GM18498 (cell line): ENCODE data around the gene TSPAN18.

Experiments used
- ATAC-seq: cut with Tn5 transposase; IDR thresholded peaks from one replicate; pipeline ENCODE4 v1.9.1; 2021; ENCODE audit warnings: mild to moderate bottlenecking, moderate library complexity; ENCODE audit not compliant: unreplicated experiment

The TSPAN18 gene

DNA sequence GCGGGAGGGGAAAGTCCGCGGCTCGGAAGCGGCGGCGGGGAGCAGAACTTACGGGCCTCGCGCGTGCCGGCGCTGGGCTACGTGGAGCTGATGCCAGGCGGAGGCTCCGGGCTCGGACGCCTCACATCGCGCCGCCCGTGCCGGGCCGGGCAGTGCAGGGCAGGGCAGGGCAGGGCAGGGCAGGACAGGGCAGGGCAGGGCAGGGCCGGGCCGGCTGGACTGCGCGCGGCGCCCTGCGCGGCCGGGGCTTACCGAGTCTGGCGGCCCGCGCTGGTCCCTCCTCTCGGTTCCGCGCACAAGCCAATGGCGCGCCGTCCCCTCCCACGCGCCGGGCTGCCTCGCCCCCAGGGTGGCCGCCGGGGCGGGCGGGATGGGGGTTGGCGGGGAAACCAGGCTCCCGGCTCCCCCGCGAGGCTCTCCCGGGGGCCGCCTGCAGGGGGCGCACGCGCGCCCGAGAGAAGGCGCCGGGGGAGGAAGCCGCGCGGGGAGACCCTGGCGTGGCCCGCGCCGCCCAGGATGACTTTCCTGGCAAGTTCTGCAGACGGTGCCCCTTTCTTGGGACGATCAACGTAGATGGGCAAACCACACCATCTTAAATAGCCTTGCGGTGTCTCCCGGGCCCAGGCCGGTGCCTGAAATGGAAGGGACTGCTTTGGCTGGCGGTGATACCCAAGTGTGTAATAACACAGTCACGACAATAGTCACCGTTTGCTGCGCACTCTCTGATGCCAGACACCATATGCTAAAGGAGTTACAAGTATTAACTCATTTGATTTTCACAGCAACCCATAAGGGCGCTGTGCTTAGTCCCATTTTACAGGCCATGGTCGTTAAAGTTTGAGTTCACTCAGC, 224.1 kb downstream of the TSPAN18 start, which contains the start of gene TP53I11:
TP53I11 (minus strand) TSS at position 259 of the 852 bp plus-strand sequence. CDS start 12,548 bp downstream, outside the sequence.
- no peak for ATAC-seq

DNA sequence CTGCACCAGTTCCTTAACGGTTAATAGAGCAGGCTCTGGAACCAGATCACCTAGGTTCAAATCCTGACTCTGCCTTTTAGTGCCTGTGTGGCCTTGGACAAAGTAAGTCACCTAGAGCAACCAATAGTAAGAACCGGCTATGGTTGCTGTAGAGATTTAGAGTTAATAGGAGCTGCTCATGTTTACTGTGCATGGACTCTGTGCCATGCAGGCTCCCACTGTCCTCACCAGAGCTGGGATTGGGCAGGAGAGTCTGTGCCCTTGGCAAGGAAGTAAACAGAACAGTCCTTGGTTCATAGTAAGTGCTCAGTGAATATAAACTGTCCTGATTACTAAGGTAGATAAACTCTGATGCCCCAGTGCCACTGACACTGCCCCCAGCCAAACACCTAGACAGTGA, 225.3 kb downstream of the TSPAN18 start:
- ATAC-seq: no peak

DNA sequence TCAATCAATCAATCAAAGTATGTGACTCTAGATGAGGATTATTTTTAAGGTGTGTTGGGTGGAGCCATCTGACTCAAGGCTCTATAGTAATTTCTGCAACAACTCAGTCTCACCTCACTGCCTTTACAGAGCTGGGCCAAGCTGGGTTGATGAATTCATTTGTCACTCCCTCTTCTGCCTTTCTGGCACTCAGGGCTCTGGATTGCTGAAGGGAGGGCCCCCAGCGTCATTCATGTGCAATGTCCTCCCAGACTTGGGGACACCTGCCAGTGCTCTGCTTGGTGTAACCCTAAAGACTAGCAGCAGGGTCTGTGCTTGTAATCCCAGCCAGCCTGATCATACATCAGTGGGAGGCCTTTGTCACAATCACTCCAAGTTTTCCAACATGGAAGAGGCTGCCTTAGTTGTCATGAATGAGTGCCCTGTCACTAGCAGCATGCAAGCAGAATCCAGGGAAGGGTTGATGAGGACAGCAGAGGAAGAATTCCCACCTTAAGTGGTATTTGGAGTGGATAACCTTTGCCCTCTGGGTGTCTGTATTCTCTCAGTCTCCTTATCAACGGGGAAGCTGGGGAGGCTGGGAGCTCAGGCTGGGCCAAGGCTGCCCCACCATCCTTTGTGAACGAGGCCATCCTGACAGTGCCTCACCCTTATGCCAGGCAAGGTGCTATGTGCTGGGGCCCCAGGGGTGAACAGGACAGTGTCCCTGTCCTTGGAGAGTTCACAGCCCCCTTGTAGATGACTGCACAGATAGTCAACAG, 225.9 kb downstream of the TSPAN18 start:
- ATAC-seq: no peak

DNA sequence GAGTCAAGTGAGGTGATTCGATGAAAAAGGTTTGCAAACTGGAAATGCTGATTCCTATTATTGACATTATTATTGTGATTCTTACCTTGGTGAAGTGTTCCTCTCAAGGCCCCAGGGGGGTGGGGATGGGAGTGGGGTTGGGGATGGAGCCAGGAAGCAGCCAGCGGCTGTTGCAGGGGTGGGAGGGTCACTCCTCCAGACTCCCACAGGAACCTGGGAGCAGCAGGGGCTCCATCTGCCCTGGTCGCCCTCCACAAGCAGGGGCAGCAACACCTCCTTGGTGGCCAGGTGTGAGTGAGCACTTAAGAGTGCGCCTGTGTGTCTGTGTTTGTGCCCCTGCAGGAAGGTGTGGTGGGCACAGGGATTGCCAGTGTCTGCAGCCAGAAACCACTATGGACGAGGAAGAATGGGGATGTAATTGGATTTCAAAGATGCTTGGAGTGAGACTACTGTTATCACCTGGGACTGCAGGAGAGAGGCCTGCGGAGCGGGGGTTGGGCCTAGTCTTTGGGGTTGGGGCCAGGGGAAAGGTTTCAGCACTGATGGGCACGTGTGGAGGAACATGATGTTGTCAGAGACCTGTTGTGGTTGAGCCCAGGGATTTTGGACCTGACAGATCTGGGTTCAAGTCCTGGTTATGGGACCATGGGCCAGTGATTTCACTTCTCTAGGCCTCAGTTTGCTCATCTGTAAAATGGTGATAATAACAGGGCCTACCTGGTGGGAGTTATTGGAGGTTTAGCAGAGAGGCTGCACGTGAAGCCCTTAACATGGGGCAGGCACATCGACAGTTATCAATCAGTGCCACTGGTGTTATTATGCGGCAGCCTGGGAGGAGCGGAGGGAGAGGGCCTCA, 227.5 kb downstream of the TSPAN18 start:
- no peak for ATAC-seq

DNA sequence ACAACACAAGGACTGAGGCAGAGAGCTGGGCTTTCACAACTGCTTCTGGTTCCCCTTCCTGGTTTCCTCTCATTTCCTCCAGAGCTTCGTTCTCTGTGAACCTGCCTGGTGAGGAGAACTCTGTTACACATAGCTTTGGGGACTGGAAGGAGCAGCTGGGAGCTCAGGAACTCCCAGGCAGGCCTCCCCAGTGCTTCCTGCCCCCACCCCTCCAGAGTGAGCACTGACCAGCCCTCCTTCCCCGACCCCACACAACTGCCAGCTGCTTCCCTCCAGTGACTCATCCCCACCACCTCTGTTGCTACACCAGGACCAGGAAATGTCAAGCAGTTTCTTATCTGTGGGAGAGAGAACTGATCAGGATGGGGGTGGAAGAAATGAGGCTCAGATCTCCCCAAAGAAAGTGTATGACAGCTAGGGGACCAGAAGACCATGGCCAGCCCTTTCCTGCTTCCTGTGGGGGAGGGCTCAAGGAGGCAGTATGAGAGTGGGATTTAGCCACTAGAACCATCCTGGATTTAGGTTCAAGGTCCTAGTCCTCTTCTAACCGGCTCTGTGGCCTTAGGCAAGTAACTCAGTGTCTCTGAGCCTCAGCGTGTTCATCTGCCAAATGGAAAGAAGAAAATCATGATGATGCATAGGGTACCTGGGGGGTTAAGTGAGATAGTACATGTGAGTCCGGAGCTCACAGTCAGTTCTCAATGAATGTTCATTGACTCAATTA, 228.4 kb downstream of the TSPAN18 start:
- no peak for ATAC-seq

DNA sequence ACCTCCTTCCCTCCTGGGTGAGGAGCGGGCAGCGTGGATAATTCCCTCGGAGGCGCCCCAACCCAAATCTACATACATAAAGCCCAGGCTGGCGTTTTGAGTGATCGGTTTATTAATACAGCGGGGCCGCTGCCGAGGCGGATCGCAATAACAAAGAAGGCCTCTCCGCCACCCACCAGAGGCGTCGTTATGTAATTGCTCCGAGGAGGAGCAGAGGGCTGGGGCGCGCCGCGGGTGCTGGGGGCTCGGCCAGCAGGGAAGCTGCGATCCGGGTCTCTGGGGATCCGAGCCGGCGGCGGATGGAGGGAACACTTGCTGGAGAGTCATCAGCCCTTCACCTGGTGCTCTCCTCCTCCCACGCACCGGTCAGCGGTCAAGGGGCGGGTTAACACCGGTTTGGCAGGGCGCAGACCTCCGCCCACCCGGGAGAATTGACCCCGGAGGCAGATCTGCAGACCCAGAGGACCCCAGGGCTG, 230.3 kb downstream of the TSPAN18 start:
- no peak for ATAC-seq

DNA sequence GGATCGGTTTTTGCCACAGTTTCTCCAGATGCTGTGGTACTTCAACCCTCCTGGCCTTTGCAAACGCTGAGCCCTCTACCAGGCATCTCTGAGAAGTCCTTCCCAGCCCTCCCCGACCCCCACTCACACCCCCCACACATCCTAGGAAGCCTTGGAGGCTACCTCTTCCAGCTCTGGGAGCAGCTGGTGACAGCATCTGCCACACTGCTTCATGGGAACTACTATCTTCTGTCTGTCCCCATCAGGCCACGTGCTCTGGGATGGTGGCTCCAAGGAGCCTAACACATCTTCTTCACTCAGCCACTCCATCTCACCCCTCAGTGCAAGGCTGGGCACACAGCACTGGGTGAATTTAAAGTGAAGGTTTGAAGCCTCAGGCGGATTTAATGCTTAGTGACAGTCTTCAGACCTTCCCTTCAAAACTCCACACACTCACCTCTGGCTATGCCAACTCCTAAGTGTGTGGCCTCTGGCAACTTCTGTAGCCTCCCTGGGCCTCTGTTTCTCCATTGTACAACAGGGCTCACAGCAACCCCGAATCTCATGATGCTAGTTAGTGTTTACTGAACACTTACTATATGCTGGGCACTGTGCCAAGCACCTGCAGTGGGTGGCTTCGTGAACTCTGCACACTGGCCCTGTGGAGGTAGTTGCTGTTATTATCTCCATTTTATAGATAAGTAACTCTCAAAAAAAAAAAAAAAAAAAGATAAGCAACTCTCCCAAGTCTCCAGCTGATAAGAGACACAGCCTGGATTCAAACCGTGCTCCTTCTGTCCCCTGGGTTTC, 231.2 kb downstream of the TSPAN18 start:
- no peak for ATAC-seq

DNA sequence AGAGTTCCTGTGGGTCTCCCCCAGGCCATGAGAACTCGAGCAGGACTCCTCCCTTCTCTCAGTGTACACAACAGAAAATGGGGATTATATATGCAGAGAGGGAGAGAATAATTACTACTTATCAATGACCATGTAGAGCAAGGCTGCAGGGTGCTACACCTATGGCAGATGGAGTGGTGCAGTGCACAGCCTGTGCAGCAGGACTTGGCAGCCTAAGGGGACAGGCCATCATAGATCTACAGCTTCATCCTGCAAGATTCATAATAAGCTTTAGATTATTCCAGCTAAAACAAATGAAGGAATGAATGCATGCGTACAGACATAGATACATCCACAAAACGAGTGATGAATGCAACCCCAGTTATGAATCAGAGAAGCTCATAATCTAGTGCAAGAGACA, 232.3 kb downstream of the TSPAN18 start:
- ATAC-seq: no peak

DNA sequence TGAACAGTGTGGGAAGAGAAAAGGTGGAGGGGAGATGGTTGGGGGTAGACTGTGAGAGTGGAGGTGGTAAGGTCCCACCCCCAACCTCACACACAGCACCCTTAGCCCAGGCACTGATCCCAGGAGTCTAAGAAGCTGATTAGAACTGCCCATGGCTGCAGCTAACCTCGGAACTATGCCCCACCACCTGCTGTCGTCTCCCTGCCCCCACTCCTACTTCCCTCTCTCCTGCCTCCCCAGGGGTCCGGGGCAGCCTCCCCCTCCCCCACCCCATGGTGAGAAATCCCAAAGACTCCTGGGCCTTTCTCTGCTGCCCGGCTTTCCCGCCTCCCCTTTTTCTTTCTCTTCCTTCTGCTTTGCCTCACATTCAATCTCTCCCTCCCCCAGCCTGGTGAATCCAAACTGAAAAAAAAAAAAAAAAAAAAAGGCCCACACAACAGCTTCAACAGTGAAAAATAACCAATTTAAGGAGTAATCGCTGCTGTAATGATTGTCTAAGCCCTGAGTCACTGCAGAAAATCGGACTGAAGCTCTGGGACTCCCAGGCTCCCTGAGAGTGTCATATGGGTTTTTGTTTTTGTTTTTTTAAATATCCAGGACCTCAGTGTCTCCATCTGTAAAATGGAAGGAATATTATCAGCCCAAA, 233.6 kb downstream of the TSPAN18 start:
- no peak for ATAC-seq

DNA sequence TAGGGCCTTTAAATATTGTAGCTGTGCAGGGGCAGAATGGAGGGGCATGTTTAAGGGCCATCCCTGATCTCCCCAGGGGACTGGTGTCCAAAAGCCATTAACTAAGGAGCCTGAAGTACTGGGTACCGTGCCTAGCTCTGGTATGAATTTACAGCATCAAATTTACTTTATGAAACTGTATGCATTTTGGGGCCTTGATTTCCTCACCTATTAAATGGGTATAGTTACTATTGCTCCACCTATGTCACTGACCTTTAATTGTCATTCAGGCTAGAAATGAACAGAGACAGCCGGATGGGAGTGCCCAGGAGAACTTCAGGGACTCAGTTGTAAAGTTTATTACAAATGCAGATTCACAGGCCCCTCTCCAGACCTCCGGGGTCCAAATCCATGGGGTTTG, 235.7 kb downstream of the TSPAN18 start:
- no peak for ATAC-seq

DNA sequence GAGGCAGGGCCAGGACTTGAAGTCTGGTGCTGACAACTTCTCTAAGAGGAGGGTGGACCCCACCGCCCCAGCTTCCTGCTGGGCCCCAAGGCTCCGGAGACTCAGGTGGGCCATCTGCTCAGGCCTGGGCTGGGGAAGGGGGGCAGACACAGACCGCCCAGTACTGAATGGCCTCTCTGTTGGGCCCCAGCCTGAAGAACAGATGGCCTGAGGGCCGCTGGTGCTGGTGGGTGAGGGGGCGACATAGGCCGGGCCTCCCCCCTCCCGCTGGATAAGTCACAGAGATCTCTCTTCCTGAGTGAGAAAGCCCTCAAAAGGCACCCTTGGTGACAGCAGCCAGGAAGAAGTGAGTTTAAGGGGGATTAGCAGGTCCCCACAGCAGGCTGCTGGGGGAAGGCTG, 236.4 kb downstream of the TSPAN18 start:
- no peak for ATAC-seq

DNA sequence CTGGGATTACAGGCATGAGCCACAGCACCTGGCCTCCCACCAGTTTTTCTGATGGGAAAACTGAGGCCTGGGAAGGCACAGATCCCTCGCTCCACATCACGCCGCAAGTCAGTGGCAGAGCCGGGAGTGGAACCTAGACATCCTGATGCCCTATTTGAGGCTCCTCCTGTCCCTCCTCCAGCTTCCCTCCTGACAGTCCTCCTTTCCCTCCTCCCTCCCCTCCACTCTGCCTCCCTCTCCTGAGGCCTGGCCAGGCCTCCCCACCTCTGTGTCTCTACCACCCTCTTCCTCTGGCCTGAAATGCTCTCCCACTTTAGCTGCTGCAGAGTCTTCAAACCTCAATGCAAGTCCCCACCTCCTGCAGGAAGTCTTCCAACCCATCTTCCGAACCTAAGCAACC, 237.2 kb downstream of the TSPAN18 start:
- ATAC-seq: no peak

DNA sequence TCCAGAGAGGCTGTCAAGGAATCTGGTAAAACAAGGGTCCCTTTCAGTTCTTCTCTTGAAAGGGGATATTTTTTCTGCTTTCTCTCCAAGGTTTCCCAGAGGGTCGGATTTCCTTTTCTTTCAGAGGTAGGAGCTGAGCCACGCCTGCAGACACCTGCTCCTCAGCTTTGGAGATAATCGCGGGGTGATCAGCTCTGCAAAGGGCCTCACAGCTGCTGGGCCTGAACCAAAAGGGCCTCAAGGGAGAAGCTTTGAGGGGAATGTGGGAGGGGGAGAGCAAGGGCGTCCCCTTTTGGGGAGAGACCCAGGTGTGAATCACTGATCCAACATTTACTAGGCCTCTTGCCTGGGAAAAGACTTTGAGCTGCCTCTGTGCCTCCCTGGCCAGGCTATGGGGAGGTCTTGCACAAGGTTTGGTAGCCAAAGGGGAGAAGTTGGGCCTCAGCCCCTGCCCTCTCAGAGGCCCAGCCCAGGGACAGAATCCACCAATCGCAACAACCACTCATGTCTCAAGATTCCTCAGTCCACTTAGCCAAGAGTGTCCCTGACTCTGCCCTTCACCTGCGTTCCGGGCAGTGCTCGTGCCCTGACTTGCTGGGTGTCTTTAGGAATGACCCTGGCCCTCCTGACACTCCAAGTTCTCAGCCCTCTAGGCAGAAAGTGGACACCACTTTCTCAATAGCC, 237.9 kb downstream of the TSPAN18 start:
- no peak for ATAC-seq

DNA sequence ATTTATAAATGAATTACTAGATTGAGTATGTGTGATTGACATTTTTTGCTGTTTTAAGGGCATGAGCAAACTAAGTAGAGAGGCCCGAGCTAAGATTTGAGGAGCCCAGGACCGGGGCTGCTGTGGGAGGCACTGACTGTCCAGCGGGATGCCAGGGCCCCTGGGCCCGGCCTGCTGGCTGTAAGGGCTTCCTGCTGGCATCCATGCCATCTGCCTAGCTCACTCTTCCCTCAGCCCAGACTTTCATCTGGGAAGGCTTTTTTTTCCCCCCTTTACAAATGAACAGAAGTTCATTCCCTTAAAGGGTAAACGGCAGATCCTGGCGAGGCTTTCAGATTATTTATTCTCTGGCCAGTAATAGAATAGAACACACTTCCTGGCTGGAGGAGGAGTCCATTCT, 239.9 kb downstream of the TSPAN18 start:
- no peak for ATAC-seq

DNA sequence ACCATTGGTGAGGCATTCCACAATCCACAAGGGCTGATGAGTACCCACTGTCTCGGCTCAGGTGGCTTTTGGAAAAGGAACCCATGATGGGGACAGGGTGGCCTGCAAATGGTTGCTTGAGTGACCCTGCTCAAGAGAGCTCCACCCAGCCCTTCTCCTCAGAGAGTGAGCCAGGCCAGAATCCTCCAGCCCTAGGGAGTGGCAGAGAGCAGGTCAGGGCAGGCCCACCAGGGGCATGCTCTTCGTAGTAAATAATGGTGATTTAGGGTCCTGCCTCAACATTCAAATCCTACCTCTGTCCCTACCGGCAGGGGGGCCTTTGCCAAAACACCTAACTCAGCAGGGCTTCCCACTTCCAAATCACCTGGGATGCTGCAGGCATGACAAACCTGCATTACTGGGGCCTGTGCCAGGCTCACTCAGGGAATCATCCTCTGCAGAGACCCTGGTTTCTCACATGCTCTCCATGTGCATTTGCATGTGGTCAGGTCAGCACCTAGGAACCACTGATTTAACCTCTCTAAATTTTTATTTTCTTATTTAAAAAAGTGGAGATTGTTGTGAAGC, 241.3 kb downstream of the TSPAN18 start:
- no peak for ATAC-seq

DNA sequence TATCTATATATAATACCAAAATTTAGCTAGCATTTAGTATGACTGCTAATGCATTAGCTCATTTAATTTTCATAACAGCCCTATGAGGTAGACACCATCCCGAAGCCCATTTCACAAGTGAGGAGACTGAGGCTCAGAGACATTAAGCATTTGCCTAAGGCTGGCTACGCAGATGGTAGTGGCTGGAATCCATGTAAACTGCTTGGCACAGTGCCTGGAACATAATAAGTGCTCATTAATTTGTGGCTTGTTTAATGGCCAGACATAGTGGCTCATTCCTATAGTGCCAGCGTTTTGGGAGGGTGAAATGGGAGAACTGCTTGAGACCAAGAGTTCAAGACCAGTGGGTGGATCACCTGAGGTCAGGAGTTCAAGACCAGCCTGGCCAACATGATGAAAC, 241.7 kb downstream of the TSPAN18 start:
- ATAC-seq: no peak

DNA sequence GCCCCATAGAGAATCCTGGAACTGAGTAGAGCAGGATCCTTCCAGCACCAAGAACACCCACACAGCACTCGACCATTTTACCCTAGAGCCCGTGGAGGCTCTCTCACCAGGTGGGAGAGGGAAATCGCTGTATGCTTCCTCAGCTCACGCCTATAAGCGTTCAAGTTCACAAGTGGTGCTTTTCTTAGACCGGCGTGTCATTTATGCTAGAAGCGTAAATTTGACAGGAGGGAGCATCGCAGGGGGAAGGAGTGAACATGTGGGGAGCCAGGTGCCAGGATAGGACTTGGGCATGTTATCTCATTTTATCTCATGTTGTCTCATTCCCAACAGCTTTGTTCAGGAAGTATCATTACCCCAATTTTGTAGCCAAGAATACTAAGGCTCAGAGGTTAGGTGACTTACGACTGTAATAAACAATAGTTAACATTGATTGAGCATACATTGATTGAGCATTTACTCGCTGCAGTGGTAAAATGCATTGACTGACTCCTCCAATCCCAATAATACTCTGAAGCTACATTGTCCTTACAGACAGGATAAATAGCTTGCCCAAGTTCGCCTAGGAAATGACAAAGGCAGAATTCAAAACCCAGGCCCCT, 243.0 kb downstream of the TSPAN18 start:
- ATAC-seq: no peak

DNA sequence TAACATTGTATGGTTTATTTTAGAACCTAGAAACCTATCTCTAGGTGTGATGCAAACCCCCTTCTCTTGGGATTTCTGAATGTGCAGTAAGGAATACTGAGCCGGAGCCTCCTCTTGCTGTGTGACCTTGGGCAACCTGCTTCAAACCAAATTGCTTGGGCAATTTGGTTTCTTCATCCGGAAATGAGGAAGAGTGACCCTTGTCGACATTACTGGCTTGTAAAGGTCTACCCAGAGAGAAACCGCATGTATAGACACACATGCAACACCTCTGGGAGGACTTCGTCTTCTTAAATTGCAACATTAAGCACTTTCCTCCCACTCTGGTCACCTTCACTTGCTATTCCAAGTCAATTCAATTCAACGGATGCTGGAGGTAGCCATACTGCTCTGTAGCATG, 243.5 kb downstream of the TSPAN18 start:
- no peak for ATAC-seq
